Keratinocyte (primary cell): ENCODE measurements around the gene REXO1. TPM values are rescaled to one million over a fixed set of nuclear protein-coding genes. Genes with fewer than 3 reads are reported as not detected.
A peak's percentile ranks its signal among the peaks of the same experiment; 100 is the strongest.

Experiments used
- DNase-seq: peaks from one replicate; pipeline ENCODE4 v3.0.0-alpha.2; 2011; ENCODE audit warnings: low read depth, missing footprints, low spot score
- FAIRE-seq: peaks from 2 replicates; lab custom pipeline; 2011; peaks lifted over from hg19 to GRCh38; lab: Jason Lieb, UNC
- H2AFZ ChIP-seq: 2 replicates; pipeline ENCODE4 v1.6.0; 2012; ENCODE audit warnings: low read length, control low read depth, inconsistent platforms; ENCODE audit not compliant: control insufficient read depth
- H3K27ac ChIP-seq: 2 replicates; pipeline ENCODE4 v1.5.1; 2011; ENCODE audit warnings: low read length; ENCODE audit not compliant: control insufficient read depth, insufficient read depth
- H3K27me3 ChIP-seq: 3 replicates; pipeline ENCODE4 v1.6.0; 2011; ENCODE audit warnings: low read length; ENCODE audit not compliant: control insufficient read depth, insufficient read depth; ENCODE audit errors: extremely low read depth
- H3K36me3 ChIP-seq, 2 experiments: 2 replicates in 1 of 2; 3 replicates in 1 of 2; pipeline ENCODE4 v1.5.1; 2011; ENCODE audit warnings: low read length in 2 of 2, mild to moderate bottlenecking in 1 of 2; ENCODE audit not compliant: control insufficient read depth in 2 of 2, insufficient read depth in 2 of 2; ENCODE audit errors: extremely low read depth in 1 of 2
- H3K4me1 ChIP-seq: 3 replicates; pipeline ENCODE4 v1.5.1; 2011; ENCODE audit warnings: low read length; ENCODE audit not compliant: control insufficient read depth, insufficient read depth; ENCODE audit errors: extremely low read depth
- H3K4me2 ChIP-seq: 3 replicates; pipeline ENCODE4 v1.6.0; 2011; ENCODE audit warnings: low read depth, low read length; ENCODE audit not compliant: control insufficient read depth, insufficient read depth; ENCODE audit errors: extremely low read depth
- H3K4me3 ChIP-seq, 3 experiments: fragments of 200-600 bp in 1 of 3; sonication (generic) in 1 of 3; 2 replicates in 2 of 3; 3 replicates in 1 of 3; pipeline ENCODE4 v1.5.1; 2011 to 2016; ENCODE audit warnings: low read length in 3 of 3, mild to moderate bottlenecking in 3 of 3, control low read depth in 2 of 3, inconsistent platforms in 1 of 3, low read depth in 1 of 3, mixed read lengths in 1 of 3, mixed run types in 1 of 3, moderate library complexity in 1 of 3; ENCODE audit not compliant: control insufficient read depth in 2 of 3, insufficient read depth in 2 of 3; ENCODE audit errors: extremely low read depth in 1 of 3
- H3K79me2 ChIP-seq: 2 replicates; pipeline ENCODE4 v1.6.0; 2012; ENCODE audit warnings: low read length; ENCODE audit not compliant: control insufficient read depth, insufficient read depth
- H3K9ac ChIP-seq: 3 replicates; pipeline ENCODE4 v1.6.0; 2011; ENCODE audit warnings: low read length; ENCODE audit not compliant: control insufficient read depth, insufficient read depth; ENCODE audit errors: extremely low read depth
- H3K9me1 ChIP-seq: 3 replicates; pipeline ENCODE4 v1.6.0; 2011; ENCODE audit warnings: low read length; ENCODE audit not compliant: control insufficient read depth, insufficient read depth; ENCODE audit errors: extremely low read depth
- H3K9me3 ChIP-seq: 2 replicates; pipeline ENCODE4 v1.5.1; 2012; ENCODE audit warnings: low read depth, low read length; ENCODE audit not compliant: control insufficient read depth
- H4K20me1 ChIP-seq: 3 replicates; pipeline ENCODE4 v1.6.0; 2011; ENCODE audit warnings: low read length; ENCODE audit not compliant: control insufficient read depth, insufficient read depth; ENCODE audit errors: extremely low read depth
- CTCF ChIP-seq, 3 experiments: IDR thresholded peaks in 1 of 3; conservative IDR thresholded peaks in 1 of 3; optimal IDR thresholded peaks in 1 of 3; 2 replicates in 2 of 3; 3 replicates in 1 of 3; pipeline versions ENCODE3 to v1.5.1; 2011; ENCODE audit warnings: low read length in 3 of 3, mild to moderate bottlenecking in 3 of 3, moderate library complexity in 2 of 3, control low read depth in 1 of 3, inconsistent platforms in 1 of 3; ENCODE audit not compliant: insufficient read depth in 2 of 3; ENCODE audit errors: extremely low read depth in 1 of 3
- EZH2 ChIP-seq: IDR thresholded peaks from one replicate; pipeline ENCODE4 v1.6.1; 2012; ENCODE audit warnings: inconsistent platforms, mild to moderate bottlenecking, low read length, moderate library complexity
- dilution Hi-C: fragments of 300-500 bp; cut with MboI; formaldehyde crosslinking; loops from one replicate; pipeline ENCODE4 v1.7.0; 2020; ENCODE audit warnings: low sequenced_read_pairs; ENCODE audit not compliant: extremely low pct_ligation_motif_present
- polyA plus RNA-seq, 5 experiments: library from polyadenylated mRNA; depleted of rRNA in 3 of 5; stranded (reverse) in 3 of 5; stranded (forward) in 1 of 5; unstranded in 1 of 5; fragments of >200 nt; gene quantifications; 1 replicate in 1 of 5; 2 replicates in 3 of 5; 3 replicates in 1 of 5; pipeline versions ENCODE4 v1.2.1 to v1.2.3, GENCODE V29; 2011 to 2012; ENCODE audit warnings: missing spikeins in 2 of 5, low read depth in 1 of 5, low replicate concordance in 1 of 5

REXO1 gene
- polyA plus RNA-seq, 1 donor (not counting 4 experiments of a cell fraction or from before 2014, with no cell fraction given) = 6.1 TPM

DNA sequence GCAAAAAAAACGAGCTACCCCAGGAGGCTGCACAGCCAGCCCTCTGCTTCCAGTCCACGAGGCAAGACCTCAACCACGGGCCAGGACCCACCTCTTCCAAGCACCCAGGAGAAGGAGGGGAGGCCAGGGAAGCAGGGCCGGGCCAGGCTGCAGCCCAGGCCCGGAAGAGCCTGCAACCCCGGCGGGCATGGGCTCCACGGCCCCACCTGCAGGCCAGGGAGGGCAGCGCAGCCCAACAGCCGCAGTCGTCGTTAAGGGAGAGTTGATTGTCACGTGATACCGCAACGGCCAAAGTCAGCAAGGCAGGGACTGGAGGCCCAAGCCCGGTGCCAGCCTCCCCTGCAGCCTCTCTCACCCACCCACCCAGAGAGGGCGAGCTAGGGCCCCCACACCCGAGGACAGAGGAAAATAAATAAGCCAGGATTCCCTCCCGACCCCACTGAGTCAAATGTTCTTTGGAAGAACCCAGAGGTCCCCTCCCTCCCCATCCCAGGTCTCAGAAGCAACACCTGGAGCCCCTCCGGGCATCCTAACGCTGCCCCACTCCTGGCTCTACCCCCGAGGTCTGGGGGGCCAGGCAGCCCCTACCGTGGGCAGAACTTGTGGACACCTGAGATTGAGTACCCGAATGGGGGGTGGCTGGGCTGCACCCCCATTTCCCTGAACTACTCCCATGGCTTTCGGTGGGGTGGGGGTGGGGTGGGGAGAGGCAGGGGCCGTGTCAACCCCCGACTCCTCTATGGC is 5.2 kb upstream of the REXO1 start:
- Histone ChIP-seq H3K9me3 (no peaks in the 10 kb centered on the region), H3K9ac (peak overlapping the region; percentile 28), H3K36me3 (peaks cover 0 to 7% of the 10 kb centered on the region in 2 experiments), H4K20me1 (peaks cover 3% of the 10 kb centered on the region), H2AFZ (no peak overlapping the region), H3K79me2 (peaks cover 60% of the 10 kb centered on the region), H3K4me2 (peak overlapping the region; percentile 48), H3K4me1 (peaks cover 49% of the 10 kb centered on the region), H3K9me1 (no peaks in the 10 kb centered on the region), H3K27ac (no peak overlapping the region), H3K4me3 (no peak overlapping the region), H3K27me3 (no peaks in the 10 kb centered on the region)
- dilution Hi-C loops = no loop called here
- DNase-seq = no peak
- TF ChIP-seq EZH2 = no peak
- peak; percentile 95 to 98 (median 96) for TF ChIP-seq CTCF (optimal IDR thresholded peaks at IDR 0.05 in 1 of 3, IDR thresholded peaks at IDR 0.05 in 1 of 3, conservative IDR thresholded peaks at IDR 0.05 in 1 of 3; ENCODE audit: extremely low read depth in 1 of 3, insufficient read depth in 2 of 3, low read length in 3 of 3)
- peak; percentile 66 for FAIRE-seq

DNA sequence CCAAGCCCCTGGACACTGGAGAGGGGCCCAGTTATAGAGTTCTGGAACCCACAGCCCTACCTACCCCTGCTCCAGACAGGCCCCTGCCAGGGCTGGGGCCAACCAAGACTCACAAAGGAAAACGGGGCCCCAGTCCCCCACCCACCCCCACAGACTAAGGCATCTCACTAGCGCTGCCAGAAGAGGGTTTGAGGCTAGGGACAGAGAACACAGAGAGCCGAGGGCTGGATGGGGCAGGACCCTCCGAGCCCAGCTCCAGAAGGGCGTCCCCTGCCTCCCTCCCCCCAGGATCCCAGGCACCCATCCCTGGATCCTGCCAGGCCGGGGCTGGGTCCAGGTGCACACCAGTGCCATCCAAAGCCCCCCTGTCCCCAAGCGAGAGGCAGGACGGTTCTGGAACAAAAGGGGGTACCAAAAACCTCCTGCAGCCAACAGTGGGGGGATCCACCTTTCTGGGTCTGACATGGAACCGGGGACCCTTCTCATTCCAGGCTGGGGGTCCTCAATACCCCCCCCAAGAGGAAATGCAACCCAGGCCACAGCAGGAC is 4.4 kb upstream of the REXO1 start:
- Histone ChIP-seq H3K9ac (peak overlapping the region; percentile 28), H2AFZ (no peak overlapping the region), H4K20me1 (no peaks in the 10 kb centered on the region), H3K4me3 (no peak overlapping the region), H3K27ac (no peak overlapping the region), H3K36me3 (peaks cover 0 to 7% of the 10 kb centered on the region in 2 experiments), H3K9me3 (no peaks in the 10 kb centered on the region), H3K79me2 (peaks cover 56% of the 10 kb centered on the region), H3K9me1 (no peaks in the 10 kb centered on the region), H3K4me2 (no peak overlapping the region), H3K27me3 (no peaks in the 10 kb centered on the region), H3K4me1 (peaks cover 42% of the 10 kb centered on the region)
- dilution Hi-C loops = no loop called here
- DNase-seq = no peak
- no peak for FAIRE-seq
- TF ChIP-seq CTCF (optimal IDR thresholded peaks at IDR 0.05 in 1 of 3, IDR thresholded peaks at IDR 0.05 in 1 of 3, conservative IDR thresholded peaks at IDR 0.05 in 1 of 3; ENCODE audit: extremely low read depth in 1 of 3, insufficient read depth in 2 of 3, low read length in 3 of 3) (no peak), EZH2 (no peak)
